Midbrain (tissue), 1 donor: ENCODE results near the gene COL23A1.
"Not testable (repeated sequence)": the region's sequence is repeated elsewhere in the genome, so short reads cannot be mapped to it uniquely, and the experiment has no call there.

ENCODE experiments used
- DNase-seq: peaks from one replicate; lab custom pipeline; 2025; lab: John Stamatoyannopoulos, UW

The COL23A1 gene

DNA sequence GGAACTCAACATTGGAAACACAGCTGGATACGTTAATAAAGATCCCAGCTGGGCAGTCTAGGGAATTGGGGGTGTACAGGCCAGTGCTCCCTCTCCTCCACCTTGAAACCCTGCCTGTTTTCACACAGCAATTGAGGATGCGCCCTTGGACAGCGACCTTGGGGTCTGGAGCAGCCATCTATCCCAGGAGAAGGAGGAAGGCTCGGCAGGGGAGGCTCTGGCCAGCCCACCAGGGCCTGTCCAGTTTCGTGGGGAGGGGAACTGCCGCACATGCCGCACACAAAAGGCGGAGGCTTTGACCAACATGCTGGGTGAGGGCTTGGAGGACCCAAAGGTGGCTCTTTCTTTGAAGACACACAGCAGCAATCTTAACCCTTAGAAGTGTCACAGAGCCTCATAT lies 1.4 kb downstream of the COL23A1 start:
- DNase-seq = no peak

DNA sequence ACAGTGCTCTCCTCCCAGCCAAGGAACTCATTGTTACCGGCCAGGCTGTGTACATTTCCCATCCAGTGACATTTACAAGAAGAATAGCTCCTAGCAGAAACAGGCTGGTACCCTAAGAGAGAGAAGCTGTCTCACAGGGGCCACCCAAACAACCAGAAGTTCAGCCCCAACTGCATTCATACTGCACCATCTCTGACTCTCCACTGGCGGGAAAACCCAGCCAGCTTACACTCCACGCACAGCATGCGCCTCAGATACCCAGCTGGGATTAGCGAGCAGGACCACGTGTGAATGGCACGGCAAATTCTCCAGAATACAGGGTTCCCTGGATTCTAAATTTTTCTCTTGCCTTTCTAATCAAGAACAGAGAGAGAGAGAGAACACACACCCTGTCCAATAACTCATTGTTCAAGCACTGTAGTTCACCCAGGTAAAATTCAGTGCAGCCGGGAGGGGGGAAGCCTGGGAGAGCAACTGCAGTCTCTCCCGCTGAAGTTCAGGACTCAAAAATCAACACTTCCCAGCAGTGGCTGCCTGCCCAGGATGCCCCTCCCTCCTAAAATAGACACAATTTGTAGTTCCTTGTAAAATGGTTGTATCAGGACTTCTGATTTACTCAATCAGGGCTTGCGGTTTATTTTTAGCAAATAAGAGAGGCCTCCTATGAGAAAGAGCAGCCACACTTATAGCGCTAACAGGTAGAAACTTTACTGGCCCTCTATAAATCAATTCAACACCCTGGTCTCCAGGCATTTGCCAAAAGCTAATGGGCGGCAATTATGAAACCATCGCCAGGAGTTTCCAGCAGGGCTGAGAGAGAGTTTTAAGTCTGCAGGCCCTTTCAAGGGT lies 2.2 kb downstream of the COL23A1 start:
- no peak for DNase-seq

GRCh38 chr5:178586396-178586795 lies 3.8 kb downstream of the COL23A1 start:
- DNase-seq = no peak

DNA sequence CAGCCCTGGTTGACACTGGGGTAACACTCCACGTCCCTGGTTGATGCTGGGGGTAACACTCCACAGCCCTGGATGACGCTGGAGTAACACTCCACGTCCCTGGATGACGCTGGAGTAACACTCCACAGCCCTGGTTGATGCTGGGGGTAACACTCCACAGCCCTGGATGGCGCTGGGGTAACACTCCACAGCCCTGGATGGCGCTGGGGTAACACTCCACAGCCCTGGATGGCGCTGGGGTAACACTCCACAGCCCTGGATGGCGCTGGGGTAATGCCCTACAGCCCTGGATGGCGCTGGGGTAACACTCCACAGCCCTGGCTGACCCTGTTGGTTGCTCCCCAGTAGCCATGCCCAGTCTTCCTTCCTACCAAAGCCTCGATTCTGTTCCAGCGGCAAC lies 4.8 kb downstream of the COL23A1 start:
- not testable (repeated sequence) for DNase-seq

DNA sequence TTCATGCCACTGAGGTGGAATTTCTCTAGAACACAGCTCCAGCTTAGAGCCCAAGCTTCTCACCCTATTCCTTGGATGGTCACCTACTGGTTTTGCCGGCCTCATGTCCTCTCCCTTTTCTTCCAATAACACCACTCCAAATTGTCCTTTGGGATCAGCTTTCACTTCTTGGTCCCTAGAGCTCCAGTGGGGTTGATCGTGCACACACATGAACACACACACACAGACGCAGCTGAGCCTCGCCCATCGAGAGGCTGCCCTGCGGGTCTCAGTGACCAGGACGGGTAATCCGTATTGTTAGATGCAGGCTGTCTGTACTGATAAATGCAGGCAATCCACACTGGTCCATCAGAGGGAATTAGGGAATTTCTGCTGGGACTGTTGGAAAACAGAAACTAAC lies 6.9 kb downstream of the COL23A1 start:
- no peak for DNase-seq

DNA sequence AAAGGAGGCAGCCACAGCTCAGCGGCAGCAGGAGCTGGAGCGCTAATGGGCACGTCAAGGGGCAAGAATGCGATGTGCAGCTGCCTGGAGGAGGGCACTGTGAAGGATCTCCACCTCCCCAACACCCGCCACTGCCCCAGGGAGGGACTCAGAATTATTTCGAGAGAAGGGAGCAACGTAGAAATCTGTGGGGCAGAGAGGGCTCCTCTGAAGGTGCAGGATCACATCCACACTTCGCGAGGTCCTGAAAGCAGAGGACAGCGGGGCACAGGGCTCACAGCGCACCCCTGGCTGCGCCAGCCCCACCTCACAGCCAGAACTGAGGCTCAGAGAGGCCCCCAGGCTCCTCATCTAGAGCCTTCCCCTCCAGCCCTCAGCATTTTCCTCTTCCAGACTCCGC lies 7.9 kb downstream of the COL23A1 start:
- no peak for DNase-seq

DNA sequence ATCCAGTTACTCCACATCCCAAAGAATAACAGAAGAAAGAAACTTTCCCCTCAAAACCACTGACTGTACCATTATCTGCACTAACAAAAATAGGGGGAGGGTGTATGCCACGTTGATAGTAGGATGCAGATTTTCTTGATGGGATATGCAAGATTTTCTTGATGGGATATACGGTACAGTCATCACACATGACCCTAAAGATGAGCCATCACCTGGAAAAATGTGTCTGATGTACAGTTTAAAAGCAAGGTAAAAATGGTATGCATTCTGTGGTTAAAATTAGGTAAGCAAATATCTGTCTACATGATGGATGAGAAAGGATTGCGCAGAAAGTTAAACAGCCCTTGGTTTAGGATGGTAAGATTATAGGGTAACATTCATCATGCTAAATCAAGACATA lies 8.6 kb downstream of the COL23A1 start:
- DNase-seq = no peak

GRCh38 chr5:178580271-178580955 lies 9.8 kb downstream of the COL23A1 start:
- no peak for DNase-seq

DNA sequence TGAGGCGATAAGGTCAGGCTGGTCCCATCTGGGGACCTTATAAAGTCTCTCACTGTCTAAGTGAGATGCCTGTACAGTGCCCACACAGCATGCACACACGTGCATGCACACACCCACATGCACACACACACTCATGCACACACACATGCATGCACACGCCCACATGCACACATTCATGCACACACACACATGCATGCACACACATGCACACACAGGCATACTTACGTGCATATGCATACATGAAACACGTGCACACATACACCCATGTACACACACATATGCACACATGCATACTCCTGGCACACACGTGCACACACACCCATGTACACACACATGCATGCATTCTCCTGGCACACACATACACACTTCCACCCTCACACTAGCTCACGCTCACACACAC lies 12.2 kb downstream of the COL23A1 start:
- DNase-seq = no peak

DNA sequence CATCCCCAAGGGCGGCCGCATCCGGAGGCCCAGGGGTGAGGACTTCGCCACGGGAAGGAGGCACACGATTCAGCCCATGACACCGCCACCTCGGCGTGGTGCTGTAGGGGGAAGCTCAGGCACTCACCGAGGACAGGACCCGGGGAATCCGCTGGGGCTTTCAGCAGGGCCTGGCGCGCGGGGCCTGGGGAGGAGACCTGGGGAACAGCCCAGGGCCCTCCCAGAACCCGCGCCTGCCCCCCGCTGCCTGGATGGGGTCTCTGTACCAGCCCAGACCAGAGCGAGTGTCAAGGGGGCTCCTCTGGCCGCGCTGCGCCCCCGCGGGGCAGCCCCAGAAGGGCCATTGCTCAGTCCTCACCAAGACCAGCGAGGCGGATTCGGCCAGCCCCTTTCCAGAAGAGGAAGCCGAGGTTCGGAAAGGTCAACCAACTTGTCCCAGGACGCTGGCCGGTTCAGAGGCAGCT lies 12.8 kb downstream of the COL23A1 start:
- no peak for DNase-seq

GRCh38 chr5:178576591-178577351 lies 13.4 kb downstream of the COL23A1 start:
- no peak for DNase-seq

- no peak for DNase-seq
Measured at GRCh38 chr5:178573216-178573615, 17.0 kb downstream of the COL23A1 start.

DNA sequence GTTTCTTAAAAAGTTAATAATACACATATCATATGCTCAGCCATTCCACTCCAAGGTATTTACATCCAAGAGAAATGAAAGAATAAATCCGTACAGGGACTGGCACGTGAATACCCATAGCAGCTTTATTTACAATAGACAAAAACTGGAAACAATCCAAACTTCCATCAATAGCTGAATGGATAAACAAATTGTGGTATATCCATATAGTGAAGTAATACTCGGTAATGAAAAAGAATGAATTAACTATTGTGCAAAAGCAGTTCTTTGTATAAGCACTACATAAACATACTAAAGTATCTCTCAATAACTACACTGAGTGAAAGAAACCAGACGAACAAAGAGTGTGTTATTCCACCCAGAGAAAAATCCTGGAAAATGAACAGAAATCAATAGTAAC lies 17.6 kb downstream of the COL23A1 start:
- no peak for DNase-seq

- DNase-seq = no peak
Measured at GRCh38 chr5:178569485-178569884, 20.7 kb downstream of the COL23A1 start.

DNA sequence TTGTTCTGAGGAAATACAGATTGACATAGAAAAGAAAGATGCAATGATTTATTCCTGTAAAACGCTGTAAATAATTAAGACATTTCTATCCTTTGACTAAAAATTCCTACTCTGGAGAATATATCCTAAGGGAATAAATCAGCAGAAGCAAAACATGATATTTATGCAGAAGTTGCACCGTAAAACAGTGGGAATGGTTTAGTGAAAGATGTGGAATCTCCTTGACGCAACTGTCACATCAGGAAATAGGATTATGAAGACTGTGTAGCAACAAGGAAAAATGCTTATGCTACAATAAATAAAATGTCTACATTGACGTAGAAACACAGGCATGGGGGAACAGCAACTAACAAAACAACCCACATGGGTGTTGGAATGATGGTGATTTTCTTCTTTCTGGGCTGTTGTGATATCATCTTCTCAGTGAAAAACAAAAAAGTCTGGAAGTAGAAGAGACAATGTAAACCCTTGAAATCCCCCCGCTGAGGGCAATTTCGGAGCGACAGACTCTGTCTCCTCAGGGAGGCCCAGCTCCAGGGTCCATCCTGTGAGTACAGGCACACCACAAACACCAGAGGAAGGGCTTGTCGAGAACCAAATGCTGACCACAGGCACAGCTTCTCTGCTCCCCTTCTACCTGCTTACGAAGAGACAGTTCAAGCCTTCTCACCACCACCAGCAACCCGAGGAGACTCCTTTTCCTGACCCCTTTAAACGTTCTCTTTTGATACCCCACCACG lies 25.2 kb downstream of the COL23A1 start:
- DNase-seq = no peak

DNA sequence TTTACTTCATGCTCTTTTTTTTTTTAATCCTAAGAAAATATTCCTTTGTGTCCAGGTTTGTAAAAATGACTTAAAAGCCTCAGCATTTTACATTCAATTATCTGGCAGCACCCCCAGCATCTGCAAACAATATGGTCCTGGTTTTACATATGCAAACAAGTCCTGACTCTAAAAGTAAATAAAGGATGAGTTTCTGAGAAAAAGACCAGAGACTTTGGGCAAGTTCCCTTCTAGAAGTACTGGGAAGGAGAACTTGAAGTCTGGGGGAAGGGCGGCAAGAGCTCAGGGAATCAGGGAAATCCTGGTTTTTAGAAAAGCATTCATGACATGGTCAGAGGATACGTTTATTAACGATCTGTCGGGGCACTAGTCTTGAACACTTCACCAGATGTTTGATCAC lies 25.8 kb downstream of the COL23A1 start:
- no peak for DNase-seq

DNA sequence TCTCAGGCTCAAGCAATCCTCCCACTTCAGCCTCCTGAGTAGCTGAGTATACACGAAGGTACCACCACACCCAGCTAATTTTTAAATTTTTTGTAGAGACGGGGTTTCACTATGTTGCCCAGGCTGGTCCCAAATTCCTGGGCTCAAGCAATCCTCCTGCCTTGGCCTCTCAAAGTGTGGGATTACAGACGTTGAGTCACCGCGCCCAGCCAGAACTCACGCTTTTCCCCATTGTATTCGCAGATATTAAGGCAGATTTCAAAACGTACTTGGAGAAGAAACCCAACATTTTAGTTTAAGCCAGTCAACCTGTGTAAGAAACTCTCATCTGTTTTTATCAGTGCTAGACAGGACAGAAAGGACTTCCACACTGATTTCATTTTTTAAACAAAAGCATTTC lies 26.6 kb downstream of the COL23A1 start:
- no peak for DNase-seq

- DNase-seq = no peak
Measured at GRCh38 chr5:178561746-178562264, 28.4 kb downstream of the COL23A1 start.

DNA sequence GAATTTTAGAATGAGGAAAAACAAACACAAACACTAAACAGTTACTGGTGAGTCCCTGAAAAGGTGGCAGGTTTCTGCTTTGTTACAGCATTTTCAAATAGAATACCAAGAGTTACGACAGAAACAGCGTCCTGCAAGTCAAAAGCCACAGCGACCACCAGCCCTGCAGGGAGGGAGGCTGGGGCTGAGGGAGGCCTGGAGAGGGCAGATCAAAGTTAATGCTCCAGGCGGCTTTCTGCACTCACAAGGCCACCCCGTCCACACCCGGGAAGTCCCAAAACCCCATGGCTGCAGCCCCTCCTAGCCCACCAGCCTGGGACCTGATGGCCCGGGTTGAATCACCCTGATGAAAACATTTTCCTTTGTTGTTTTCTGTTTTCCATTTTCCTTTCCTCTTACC lies 29.3 kb downstream of the COL23A1 start:
- no peak for DNase-seq

GRCh38 chr5:178557416-178557815 lies 32.8 kb downstream of the COL23A1 start:
- no peak for DNase-seq

GRCh38 chr5:178555771-178556211 lies 34.4 kb downstream of the COL23A1 start:
- no peak for DNase-seq

DNA sequence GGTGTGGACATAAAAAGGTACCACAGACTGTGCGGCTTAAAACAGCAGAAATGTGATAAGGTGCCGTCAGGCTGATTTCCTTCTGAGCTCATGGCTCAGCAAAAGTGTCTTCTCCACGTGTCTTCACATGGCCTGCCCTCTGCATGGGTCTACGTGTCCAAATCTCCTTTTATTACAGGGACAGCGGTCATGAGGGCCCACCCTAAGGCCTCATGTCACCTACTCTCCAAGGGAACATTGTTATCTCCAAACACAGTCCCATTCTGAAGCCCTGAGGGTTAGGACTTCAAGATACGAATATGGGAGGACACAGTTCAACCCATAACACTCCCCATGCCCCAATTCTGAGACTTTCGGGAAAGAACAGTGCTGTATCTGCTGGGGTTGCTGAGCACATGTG lies 35.2 kb downstream of the COL23A1 start:
- no peak for DNase-seq
